ENCODE measurements around the gene SNX33.
"Not testable (repeated sequence)": the region's sequence is repeated elsewhere in the genome, so short reads cannot be mapped to it uniquely, and the experiment has no call there.

Gene SNX33, protein sequence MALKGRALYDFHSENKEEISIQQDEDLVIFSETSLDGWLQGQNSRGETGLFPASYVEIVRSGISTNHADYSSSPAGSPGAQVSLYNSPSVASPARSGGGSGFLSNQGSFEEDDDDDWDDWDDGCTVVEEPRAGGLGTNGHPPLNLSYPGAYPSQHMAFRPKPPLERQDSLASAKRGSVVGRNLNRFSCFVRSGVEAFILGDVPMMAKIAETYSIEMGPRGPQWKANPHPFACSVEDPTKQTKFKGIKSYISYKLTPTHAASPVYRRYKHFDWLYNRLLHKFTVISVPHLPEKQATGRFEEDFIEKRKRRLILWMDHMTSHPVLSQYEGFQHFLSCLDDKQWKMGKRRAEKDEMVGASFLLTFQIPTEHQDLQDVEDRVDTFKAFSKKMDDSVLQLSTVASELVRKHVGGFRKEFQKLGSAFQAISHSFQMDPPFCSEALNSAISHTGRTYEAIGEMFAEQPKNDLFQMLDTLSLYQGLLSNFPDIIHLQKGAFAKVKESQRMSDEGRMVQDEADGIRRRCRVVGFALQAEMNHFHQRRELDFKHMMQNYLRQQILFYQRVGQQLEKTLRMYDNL

DNA sequence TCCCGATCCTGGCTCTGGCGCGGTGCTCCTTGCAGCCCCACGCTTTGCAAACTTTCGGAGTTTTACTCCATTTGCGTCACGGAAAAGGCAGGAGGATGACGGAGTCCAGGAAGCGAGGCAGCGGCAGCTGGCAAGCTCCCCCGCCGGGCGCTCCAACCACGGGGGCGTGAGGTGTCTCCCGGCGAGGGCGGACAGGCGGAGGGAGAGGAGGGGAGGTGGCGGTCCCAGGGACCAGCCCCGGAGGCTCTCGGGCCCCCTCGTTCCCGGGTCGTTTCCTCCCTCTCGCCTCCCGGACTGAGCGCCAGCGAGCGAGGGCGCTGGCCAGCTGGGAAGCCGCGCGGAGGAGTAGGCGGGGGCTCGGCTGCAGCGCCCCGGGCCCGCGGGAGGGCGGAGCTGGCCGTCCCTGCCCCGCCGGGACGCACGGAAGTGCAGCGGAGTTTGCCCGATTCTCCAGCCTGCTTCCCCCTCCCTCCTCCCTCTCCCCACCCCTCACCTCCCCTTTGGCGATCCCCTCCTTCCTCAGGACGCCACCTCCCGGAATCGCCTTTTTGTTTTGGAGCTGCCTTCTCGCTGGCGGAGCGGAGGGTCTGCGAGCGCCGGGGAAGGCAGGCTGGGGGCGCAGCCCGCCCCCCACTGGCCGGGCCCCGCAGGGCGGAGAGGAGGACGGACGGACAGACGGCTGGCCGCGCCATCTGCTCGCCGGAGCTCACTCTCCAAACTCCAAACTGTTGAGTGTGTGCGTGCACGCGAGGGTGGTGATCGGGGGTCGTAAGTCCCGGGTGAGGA is at the start of gene SNX33:
SNX33 (plus strand) TSS at position 543 of the 786 bp plus-strand sequence. CDS start 1,191 bp downstream, outside the sequence.
- DNase-seq = peak; percentile 32

DNA sequence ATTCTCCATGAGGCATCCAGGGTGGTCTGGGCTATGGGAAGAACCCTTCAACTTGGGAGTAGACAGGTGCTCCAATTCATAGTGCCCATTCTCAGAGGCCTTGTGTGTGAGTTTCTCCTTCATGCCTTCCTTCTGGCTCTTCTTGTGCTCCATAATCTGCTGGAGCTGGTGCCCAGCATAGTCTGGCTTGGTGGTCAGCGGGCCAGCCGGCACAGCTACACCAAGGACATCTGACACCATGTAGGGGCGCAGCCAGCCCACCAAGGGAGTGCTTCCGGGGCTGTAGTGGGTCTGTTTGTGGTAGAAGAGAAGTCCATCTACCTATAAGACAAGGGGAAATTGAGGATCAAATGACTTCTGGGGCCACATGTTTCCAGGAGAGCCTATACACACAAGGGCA is 49.4 kb upstream of the SNX33 start:
- DNase-seq = no peak

- no peak for DNase-seq
Observed at GRCh38 chr15:75599401-75599800, 48.3 kb upstream of the SNX33 start.

GRCh38 chr15:75606026-75606425 is 41.7 kb upstream of the SNX33 start:
- DNase-seq = no peak

GRCh38 chr15:75606711-75607699 is 40.7 kb upstream of the SNX33 start:
- no peak for DNase-seq

- no peak for DNase-seq
Observed at GRCh38 chr15:75616766-75617165, 30.9 kb upstream of the SNX33 start.

GRCh38 chr15:75620058-75620820 is 27.5 kb upstream of the SNX33 start:
- DNase-seq = no peak

DNA sequence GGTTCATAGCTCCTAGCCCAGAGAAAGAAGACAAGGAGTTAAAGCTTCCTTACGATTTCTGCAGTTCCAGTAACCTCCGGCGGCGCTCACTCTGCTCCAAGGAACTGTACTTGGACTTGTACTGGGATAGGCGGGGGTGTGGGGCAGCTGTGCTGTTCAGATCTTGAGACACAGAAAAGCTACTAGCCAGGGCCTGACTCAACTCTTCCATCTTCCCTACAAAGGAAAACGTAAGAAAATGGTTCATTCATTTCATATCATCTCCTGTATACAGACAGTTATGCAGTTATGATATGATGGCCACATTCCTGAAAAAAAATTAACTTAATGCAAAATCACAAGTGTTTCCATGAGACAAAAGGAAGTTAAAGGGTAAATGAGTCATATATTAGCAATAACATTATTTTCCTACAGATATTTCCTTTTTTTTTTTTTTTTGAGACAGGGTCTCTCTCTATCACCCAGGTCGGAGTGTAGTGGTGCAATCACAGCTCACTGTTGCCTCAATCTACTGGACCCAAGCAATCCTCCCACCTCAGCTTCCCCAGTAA is 26.8 kb upstream of the SNX33 start:
- no peak for DNase-seq

DNA sequence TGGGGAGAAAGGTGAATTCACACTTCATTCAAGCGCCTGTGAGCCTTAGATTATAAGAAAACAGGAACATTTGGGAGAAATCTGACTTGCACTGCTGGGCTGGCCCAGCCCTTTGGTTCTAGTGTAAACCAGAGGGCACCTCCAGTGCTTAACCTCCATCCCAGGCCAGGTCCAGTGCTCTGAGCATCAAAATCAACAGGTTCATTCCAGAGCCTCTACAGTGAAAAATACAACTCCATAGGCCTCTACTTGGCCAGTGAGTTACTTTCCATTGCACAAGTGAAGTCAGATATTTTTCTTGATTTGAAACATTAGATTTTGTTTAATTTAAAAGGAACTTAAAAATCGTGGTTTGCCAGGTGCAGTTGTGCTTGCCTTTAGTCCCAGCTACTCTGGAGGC is 25.2 kb upstream of the SNX33 start:
- DNase-seq = no peak

GRCh38 chr15:75625542-75626347 is 22.0 kb upstream of the SNX33 start, which contains the start of gene SNUPN:
TSS of gene SNUPN (minus strand) at chr15:75625725. CDS start at chr15:75621051, 4,674 bp downstream.
- peak; percentile 92 for DNase-seq

GRCh38 chr15:75631935-75632334 is 15.8 kb upstream of the SNX33 start:
- no peak for DNase-seq

- not testable (repeated sequence) for DNase-seq
Observed at GRCh38 chr15:75633922-75634321, 13.8 kb upstream of the SNX33 start.

GRCh38 chr15:75636026-75636425 is 11.7 kb upstream of the SNX33 start:
- no peak for DNase-seq

DNA sequence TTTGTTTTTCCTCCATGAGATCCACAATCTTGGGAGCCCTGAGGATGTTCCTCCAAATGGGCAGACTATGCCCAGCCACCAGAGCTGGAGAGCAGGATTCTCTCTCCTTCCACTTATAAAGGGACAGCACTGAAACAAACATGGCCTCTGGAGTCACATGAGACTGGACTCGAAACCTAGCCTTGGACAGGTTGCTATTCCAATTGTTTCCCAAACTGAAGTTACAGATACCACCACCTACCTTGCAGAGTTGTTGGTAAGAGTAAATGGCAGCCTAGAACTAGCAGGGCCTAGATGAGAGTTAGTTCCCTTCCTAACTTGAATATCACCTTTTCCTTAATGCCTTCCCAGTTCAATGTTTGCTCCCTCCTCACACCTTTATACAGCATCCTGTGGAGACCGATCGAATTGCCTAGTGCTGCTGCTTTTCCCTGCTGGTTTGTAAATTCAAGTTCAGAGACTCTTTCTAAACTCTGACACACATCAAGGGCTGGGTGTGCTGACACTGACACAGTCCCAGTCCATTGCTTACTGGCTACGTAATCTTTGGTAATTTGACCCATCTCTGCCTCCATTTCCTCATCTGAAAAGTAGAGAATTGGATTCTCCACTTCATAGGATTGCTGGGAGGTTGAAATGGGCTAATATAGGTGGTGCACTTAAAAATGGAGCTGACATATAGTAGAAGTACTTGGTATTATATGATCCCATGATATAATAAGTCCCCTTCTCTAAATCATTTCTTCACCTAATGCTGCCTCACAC is 10.3 kb upstream of the SNX33 start:
- DNase-seq = no peak

- DNase-seq = no peak
Observed at GRCh38 chr15:75639191-75639708, 8.5 kb upstream of the SNX33 start.

DNA sequence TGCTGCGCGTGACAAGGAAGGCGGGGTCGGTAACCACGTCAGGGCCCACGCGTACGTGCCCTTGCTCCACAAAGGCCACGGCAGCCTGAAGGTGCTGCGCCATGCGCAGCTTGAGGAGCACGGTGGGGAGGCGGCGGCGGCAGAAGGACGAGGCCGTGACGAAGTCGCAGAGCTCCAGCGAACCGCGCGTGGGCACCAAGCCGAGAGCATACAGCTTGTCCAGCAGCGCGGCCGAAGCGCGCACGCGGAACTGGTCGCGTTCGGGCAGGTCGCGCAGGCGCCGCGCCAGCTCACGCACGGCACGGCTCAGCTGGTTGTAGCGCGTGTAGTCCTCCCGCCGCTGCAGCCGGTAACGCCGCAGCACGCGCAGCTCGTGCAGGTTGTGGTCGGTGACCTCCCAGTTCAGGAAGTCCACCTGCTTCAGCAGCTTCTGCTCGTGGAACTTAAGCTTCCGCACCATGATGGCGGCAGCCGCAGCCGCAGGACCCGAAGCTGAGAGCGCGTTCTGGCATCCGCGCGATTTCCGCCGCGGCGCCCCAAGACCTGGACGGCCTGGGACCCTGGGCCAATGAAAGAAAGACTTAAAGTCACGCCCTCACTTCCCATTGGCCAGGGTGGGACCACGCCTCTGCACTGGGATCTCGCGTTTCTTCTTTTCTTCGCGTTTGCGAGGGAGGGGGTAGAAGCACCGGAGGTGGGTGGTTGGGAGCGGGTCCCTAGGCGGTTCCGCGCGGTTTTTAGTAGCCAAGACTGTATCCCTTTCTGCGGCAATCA is 7.8 kb upstream of the SNX33 start, which contains the start of gene IMP3:
IMP3 (minus strand) TSS at position 516 of the 774 bp plus-strand sequence; CDS start at position 460, 56 bp downstream.
- DNase-seq = peak; percentile 93

GRCh38 chr15:75640483-75641178 is 7.1 kb upstream of the SNX33 start:
- peak; percentile 56 for DNase-seq

DNA sequence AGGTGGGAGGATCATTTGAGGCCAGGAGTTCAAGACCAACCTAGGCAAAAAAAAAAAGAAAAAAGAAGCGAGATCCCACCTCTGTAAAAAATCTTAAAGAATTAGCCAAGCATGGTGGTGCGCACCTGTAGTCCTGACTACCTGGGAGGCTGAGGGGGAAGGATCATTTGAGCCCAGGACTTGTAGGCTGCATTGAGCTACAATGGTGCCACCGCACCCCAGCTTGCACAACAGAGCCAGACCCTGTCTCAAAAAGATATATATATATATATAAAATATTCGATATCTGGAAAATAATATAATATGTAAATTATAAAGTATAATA is 6.6 kb upstream of the SNX33 start:
- no peak for DNase-seq

Data from CD4-positive, alpha-beta T cell treated with Interleukin-15 for 1 hour (primary cell).